NCI-H187 treated with DMSO at 0.1 percent for 48 hours (cell line): Measurements from ENCODE around the gene HOXD12.

ENCODE experiments used
- DNase-seq: peaks from one replicate; lab custom pipeline; 2025; lab: John Stamatoyannopoulos, UW

Gene HOXD12

GRCh38 chr2:176099728-176100546 lies at the start of gene HOXD12:
TSS of gene HOXD12 (plus strand) at chr2:176099795. CDS start at chr2:176099802, 7 bp downstream.
- no peak for DNase-seq

GRCh38 chr2:176056406-176056805 lies 43.2 kb upstream of the HOXD12 start:
- no peak for DNase-seq

- DNase-seq, result no peak
Observed at GRCh38 chr2:176063958-176064357, 35.6 kb upstream of the HOXD12 start.

GRCh38 chr2:176066645-176067588 lies 32.7 kb upstream of the HOXD12 start:
- no peak for DNase-seq

GRCh38 chr2:176067589-176068418 lies 31.8 kb upstream of the HOXD12 start:
- DNase-seq, result no peak

- no peak for DNase-seq
Observed at GRCh38 chr2:176068419-176068832, 31.2 kb upstream of the HOXD12 start.

- no peak for DNase-seq
Observed at GRCh38 chr2:176071330-176072291, 28.0 kb upstream of the HOXD12 start.

- no peak for DNase-seq
Observed at GRCh38 chr2:176072292-176072669, 27.3 kb upstream of the HOXD12 start.

GRCh38 chr2:176072951-176073904 lies 26.4 kb upstream of the HOXD12 start:
- DNase-seq, result no peak

- DNase-seq, result no peak
Observed at GRCh38 chr2:176074919-176075425, 24.6 kb upstream of the HOXD12 start.

GRCh38 chr2:176075481-176075880 lies 24.1 kb upstream of the HOXD12 start:
- DNase-seq, result no peak

- no peak for DNase-seq
Observed at GRCh38 chr2:176076063-176076462, 23.5 kb upstream of the HOXD12 start.

- no peak for DNase-seq
Observed at GRCh38 chr2:176076796-176077195, 22.8 kb upstream of the HOXD12 start.

- DNase-seq, result no peak
Observed at GRCh38 chr2:176078541-176079284, 20.9 kb upstream of the HOXD12 start.

GRCh38 chr2:176079285-176079830 lies 20.2 kb upstream of the HOXD12 start:
- DNase-seq, result no peak

- no peak for DNase-seq
Observed at GRCh38 chr2:176079831-176080539, 19.6 kb upstream of the HOXD12 start.

GRCh38 chr2:176080540-176081375 lies 18.8 kb upstream of the HOXD12 start:
- no peak for DNase-seq
